Mucosa of descending colon (tissue), 3 donors: ENCODE results near the gene HOMER2. TPM values are rescaled to one million over a fixed set of nuclear protein-coding genes. Genes with fewer than 3 reads are reported as not detected.
"Not testable (repeated sequence)": the region's sequence is repeated elsewhere in the genome, so short reads cannot be mapped to it uniquely, and the experiment has no call there.

ENCODE experiments used
- ATAC-seq: fragments of 200-7000 bp; cut with Tn5 transposase; one replicate; pipeline ENCODE4 v1.9.1; 2020; ENCODE audit warnings: mild to moderate bottlenecking, moderate library complexity
- DNase-seq, 3 donors: peaks; one replicate each; pipeline ENCODE4 v3.0.0-alpha.2; 2020
- H3K36me3 ChIP-seq: fragments of 200-600 bp; one replicate; pipeline ENCODE4 v1.8.0; 2021; ENCODE audit warnings: low read depth, mild to moderate bottlenecking
- H3K4me1 ChIP-seq: fragments of 200-600 bp; one replicate; pipeline ENCODE4 v1.8.0; 2021; ENCODE audit warnings: low read depth, mild to moderate bottlenecking
- H3K4me3 ChIP-seq: fragments of 200-600 bp; one replicate; pipeline ENCODE4 v1.8.0; 2021; ENCODE audit warnings: mild to moderate bottlenecking
- H3K9me3 ChIP-seq: fragments of 200-600 bp; one replicate; pipeline ENCODE4 v1.8.0; 2021; ENCODE audit warnings: mild to moderate bottlenecking
- intact Hi-C, 2 donors: fragments of 100-400 bp; cut with DNase I in 1 of 2; cut with micrococcal nuclease in 1 of 2; formaldehyde crosslinking; loops; one replicate each; pipeline versions ENCODE4 v1.11.0 to v1.11.1; 2022; cut with DNase I, micrococcal nuclease
- total RNA-seq, 3 donors: library from RNA; stranded (reverse); fragmentation: NEBNext Ultra II Directional in 2 of 3; extraction: Animal tissue kit (Norgen Biotek cat#: 25700) in 2 of 3; gene quantifications; one replicate each; pipeline versions ENCODE4 v1.2.1 to v1.2.4, GENCODE V29; 2021 to 2023
- TF ChIP-seq, protein P1 (sequence below): fragments of 200-600 bp; IDR thresholded peaks from one replicate; pipeline ENCODE4 v1.8.0; 2022; ENCODE audit warnings: antibody characterized with exemption, mild to moderate bottlenecking
- donor health status: DM: no; HTN: no; CAD: no; lungs with moderate emphysema.
- donor health status: DM: no; HTN: no; CAD: no.
- donor health status: DM: no; HTN: yes; CAD: no.

Gene HOMER2
- total RNA-seq, 3 donors from 2014 or later, result 1.9 to 16.3 (median 2.1) TPM

DNA sequence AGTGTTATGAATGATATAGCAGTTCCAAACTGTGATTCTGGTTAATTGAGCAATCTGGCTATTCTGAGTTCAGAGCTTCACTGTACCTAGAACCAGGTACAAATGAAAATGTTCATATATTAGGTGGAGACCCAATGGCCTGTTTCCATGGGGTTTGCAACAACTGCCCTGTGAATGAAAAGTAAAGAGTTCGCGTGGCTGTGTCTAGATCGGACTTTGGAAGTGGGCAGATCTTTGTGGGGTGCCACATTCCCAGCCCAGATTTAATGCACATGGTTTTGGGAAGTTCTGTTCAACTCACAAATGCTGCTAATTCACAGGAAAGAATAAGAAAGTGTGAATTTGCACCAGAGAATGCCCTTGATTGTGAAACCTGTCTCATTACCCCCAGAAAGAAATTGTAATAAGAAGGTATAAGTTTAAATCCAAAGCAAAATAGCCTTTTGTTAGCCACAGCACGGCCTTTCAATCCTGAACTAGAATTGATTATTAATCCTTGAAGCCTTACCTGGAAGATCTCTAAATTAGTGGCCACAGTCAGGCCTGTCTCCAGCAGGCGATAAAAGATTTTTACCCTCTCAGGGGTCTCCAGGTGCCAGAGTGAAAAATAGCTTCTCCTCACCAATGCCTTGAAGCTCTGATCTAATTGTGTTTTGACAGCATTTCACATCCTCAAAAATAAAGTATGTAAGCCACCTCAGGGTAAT is 120.5 kb downstream of the HOMER2 start:
- H3K4me3 ChIP-seq, result no peak overlapping the region
- intact Hi-C loops, result no loop called here
- TF ChIP-seq, protein P1, sequence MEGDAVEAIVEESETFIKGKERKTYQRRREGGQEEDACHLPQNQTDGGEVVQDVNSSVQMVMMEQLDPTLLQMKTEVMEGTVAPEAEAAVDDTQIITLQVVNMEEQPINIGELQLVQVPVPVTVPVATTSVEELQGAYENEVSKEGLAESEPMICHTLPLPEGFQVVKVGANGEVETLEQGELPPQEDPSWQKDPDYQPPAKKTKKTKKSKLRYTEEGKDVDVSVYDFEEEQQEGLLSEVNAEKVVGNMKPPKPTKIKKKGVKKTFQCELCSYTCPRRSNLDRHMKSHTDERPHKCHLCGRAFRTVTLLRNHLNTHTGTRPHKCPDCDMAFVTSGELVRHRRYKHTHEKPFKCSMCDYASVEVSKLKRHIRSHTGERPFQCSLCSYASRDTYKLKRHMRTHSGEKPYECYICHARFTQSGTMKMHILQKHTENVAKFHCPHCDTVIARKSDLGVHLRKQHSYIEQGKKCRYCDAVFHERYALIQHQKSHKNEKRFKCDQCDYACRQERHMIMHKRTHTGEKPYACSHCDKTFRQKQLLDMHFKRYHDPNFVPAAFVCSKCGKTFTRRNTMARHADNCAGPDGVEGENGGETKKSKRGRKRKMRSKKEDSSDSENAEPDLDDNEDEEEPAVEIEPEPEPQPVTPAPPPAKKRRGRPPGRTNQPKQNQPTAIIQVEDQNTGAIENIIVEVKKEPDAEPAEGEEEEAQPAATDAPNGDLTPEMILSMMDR, result no peak
- no peaks in the 10 kb centered on the region for H3K9me3 ChIP-seq
- ATAC-seq (no peak), DNase-seq (no peak)
- peaks cover 15% of the 10 kb centered on the region for H3K36me3 ChIP-seq
- H3K4me1 ChIP-seq, result no peaks in the 10 kb centered on the region

DNA sequence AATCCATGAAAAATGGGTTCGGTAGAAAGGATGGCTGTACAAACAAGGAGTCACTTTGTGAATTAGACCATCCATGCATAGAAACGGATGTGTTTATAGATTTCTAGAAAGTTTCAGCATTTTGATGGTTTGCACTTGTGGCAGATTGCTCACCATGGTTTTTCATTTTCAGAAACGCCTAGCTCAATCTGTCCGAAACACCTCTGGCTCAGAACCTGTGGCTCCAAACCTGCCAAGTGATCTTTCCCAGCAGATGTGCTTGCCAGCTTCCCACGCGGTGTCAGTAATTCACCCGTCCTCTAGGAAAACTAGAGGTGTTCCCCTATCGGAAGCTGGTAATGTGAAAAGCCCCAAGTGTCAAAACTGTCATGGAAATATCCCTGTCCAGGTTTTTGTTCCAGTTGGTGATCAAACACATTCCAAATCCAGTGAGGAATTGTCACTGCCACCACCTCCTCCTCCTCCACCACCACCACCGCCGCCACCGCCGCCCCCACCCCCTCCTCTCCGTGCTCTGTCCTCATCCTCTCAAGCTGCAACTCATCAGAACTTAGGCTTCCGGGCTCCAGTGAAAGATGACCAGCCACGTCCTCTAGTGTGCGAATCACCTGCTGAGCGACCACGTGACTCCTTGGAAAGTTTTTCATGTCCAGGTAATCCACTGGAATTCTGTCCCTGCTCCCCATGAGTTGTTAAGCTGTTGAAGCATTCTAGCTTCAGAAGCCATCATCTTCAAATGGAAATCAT is 121.9 kb downstream of the HOMER2 start:
- no peaks in the 10 kb centered on the region for H3K4me1 ChIP-seq
- TF ChIP-seq, protein P1, result no peak
- DNase-seq, result no peak
- intact Hi-C loops, result no loop called here
- no peaks in the 10 kb centered on the region for H3K9me3 ChIP-seq
- H3K36me3 ChIP-seq, result peaks cover 15% of the 10 kb centered on the region
- ATAC-seq, result no peak
- H3K4me3 ChIP-seq, result no peak overlapping the region

DNA sequence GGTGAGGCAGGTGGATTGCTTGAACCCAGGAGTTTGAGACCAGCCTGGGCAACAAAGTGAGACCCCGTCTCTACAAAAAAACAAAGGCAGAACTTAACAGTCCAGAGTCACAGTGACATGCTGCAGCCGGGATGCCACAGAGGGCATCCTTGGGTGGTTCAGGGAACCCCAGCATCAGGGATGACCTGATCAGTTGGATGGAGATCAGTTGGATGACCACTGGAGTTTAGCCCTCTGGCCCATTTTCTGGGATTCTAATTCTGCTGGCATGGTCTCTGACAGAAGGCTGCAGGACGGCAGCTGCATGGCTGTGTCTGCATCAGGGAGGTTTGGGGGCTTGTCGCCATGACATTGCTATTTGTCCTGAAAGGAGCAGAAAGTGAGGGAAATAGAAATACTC is 123.3 kb downstream of the HOMER2 start:
- TF ChIP-seq, protein P1, result no peak
- intact Hi-C loops, result no loop called here

DNA sequence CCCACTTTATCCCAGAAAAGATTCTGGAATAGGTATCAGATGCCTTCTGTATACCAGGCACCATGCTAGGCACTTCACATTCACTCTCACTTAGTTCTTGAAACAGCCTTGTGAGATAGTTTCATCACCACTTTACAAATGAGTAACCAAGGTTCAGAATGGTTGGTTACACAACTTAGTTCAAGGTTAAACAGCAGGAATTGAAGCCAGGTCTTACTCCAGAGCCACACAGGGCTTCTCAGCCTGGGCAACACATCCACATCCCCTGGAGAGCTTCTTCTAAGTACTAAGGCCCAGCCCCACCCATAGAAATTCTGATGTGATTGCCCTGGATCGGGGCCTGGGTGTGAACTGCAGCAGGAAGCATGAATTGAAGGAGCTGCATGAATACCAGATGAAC is 124.4 kb downstream of the HOMER2 start:
- intact Hi-C loops, result no loop called here
- TF ChIP-seq, protein P1, result no peak
- H3K36me3 ChIP-seq, result peaks cover 15% of the 10 kb centered on the region
- H3K4me3 ChIP-seq, result no peak overlapping the region
- ATAC-seq, result no peak
- H3K9me3 ChIP-seq, result no peaks in the 10 kb centered on the region
- no peak for DNase-seq
- H3K4me1 ChIP-seq, result no peaks in the 10 kb centered on the region

More for the DNA sequence above, 123.3 kb downstream of the HOMER2 start:
- Histone ChIP-seq H3K36me3 (peaks cover 15% of the 10 kb centered on the region), H3K4me1 (no peaks in the 10 kb centered on the region), H3K4me3 (no peak overlapping the region), H3K9me3 (no peaks in the 10 kb centered on the region)
- no peak for DNase-seq
- no peak for ATAC-seq

DNA sequence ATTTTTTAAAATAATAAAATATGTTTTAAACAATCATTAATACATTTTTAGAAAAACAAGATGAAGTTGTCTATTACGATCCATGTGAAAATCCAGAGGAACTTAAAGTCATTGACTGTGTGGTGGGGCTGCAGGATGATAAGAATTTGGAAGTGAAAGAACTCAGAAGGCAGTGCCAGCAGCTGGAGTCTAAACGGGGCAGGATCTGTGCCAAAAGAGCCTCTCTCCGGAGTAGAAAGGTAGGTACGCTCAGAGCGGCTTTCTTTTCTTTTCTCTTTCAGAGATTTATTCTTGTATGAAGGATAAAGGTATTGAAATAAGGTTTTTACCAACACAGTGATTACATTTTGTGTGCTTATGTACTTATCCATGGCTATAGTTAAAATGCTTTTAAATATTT is 129.5 kb downstream of the HOMER2 start:
- ATAC-seq (no peak), DNase-seq (no peak)
- no peaks in the 10 kb centered on the region for H3K4me1 ChIP-seq
- TF ChIP-seq, protein P1, result no peak
- peaks cover 2% of the 10 kb centered on the region for H3K36me3 ChIP-seq
- H3K4me3 ChIP-seq, result no peak overlapping the region
- intact Hi-C loops, result no loop called here
- no peaks in the 10 kb centered on the region for H3K9me3 ChIP-seq

DNA sequence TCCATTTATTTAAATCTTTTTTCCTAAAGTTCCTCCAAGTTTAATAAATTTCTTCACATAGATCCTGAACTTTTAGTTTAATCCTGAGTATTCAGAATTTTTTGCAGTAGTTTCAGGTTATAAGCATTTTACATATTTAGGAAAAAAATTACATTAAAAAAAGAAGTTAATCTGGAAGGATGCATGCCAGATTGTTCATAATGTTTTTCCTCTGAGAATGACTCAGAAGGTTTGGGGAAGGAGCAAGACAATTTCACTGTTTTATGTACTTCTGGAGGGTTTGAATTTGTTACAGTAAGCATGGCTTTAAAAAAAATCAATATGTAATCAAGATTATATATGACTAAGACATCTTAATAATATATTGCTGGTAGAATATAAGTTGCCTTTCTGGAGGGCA is 130.7 kb downstream of the HOMER2 start:
- H3K4me3 ChIP-seq, intact Hi-C loops, H3K4me1 ChIP-seq, H3K9me3 ChIP-seq, H3K36me3 ChIP-seq, ATAC-seq, DNase-seq: not testable (repeated sequence)

DNA sequence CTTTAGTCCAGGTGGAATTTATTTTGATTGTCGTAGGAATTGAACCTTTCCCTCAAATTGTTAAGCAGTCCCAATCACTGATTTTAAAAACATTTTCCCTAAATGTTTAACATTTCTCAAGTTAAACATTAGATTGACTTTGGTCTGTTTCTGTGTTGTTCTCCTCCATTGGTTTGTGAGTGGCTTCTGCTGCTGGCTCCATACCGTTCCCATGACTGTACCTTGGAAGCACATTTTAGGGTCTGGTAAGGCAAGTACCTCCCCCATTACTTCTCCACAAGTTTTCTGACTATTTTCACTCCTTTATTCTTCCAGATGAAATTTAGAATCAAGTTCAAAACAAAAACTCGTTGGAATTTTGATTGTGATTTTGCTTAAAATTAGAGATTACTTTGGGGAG is 131.1 kb downstream of the HOMER2 start:
- H3K9me3 ChIP-seq, DNase-seq, H3K4me3 ChIP-seq, ATAC-seq, intact Hi-C loops, H3K36me3 ChIP-seq, H3K4me1 ChIP-seq: not testable (repeated sequence)
